Panc1 (cell line): ENCODE measurements around the gene CBARP.

Source experiments
- POLR2AphosphoS5 ChIP-seq: IDR thresholded peaks from 2 replicates; pipeline ENCODE4 v1.6.1; 2012; ENCODE audit warnings: mild to moderate bottlenecking, low read depth, low read length, moderate library complexity
- REST ChIP-seq, 2 experiments: IDR thresholded peaks; 2 replicates each; pipeline ENCODE4 v1.6.1; 2011 to 2012; ENCODE audit warnings: low read depth in 2 of 2, control low read depth in 1 of 2, low read length in 1 of 2, mild to moderate bottlenecking in 1 of 2, moderate library complexity in 1 of 2; ENCODE audit not compliant: insufficient read depth in 1 of 2
- SIN3A ChIP-seq: IDR thresholded peaks from 2 replicates; pipeline ENCODE4 v1.6.1; 2012; ENCODE audit warnings: low read depth, mild to moderate bottlenecking, low read length, moderate library complexity, borderline replicate concordance; ENCODE audit not compliant: insufficient read depth
- TCF7L2 ChIP-seq: IDR thresholded peaks from 2 replicates; pipeline ENCODE4 v1.6.1; 2011; ENCODE audit warnings: mild to moderate bottlenecking, low read depth, low read length, inconsistent platforms
- TF ChIP-seq, protein P1 (sequence below): fragments of 450-650 bp; IDR thresholded peaks from 2 replicates; pipeline ENCODE4 v1.5.1; 2017; ENCODE audit warnings: mild to moderate bottlenecking

- TF ChIP-seq, protein P1, sequence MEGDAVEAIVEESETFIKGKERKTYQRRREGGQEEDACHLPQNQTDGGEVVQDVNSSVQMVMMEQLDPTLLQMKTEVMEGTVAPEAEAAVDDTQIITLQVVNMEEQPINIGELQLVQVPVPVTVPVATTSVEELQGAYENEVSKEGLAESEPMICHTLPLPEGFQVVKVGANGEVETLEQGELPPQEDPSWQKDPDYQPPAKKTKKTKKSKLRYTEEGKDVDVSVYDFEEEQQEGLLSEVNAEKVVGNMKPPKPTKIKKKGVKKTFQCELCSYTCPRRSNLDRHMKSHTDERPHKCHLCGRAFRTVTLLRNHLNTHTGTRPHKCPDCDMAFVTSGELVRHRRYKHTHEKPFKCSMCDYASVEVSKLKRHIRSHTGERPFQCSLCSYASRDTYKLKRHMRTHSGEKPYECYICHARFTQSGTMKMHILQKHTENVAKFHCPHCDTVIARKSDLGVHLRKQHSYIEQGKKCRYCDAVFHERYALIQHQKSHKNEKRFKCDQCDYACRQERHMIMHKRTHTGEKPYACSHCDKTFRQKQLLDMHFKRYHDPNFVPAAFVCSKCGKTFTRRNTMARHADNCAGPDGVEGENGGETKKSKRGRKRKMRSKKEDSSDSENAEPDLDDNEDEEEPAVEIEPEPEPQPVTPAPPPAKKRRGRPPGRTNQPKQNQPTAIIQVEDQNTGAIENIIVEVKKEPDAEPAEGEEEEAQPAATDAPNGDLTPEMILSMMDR, result no peak
- no peak for TF ChIP-seq TCF7L2
- TF ChIP-seq REST (IDR thresholded peaks at IDR 0.05; ENCODE audit: insufficient read depth in 1 of 2, low read depth in 2 of 2, low read length in 1 of 2), result no peak
- no peak for TF ChIP-seq SIN3A
- no peak for TF ChIP-seq POLR2AphosphoS5
Measured at GRCh38 chr19:1229924-1230782, 7.7 kb downstream of the CBARP start.
